GM18909 (cell line): Measurements from ENCODE around the gene NSUN4.

ENCODE experiments used
- ATAC-seq: cut with Tn5 transposase; IDR thresholded peaks from one replicate; pipeline ENCODE4 v1.9.1; 2021; ENCODE audit warnings: mild to moderate bottlenecking; ENCODE audit not compliant: unreplicated experiment, poor library complexity

The NSUN4 gene

GRCh38 chr1:46403916-46404315 is 63.3 kb downstream of the NSUN4 start:
- no peak for ATAC-seq

DNA sequence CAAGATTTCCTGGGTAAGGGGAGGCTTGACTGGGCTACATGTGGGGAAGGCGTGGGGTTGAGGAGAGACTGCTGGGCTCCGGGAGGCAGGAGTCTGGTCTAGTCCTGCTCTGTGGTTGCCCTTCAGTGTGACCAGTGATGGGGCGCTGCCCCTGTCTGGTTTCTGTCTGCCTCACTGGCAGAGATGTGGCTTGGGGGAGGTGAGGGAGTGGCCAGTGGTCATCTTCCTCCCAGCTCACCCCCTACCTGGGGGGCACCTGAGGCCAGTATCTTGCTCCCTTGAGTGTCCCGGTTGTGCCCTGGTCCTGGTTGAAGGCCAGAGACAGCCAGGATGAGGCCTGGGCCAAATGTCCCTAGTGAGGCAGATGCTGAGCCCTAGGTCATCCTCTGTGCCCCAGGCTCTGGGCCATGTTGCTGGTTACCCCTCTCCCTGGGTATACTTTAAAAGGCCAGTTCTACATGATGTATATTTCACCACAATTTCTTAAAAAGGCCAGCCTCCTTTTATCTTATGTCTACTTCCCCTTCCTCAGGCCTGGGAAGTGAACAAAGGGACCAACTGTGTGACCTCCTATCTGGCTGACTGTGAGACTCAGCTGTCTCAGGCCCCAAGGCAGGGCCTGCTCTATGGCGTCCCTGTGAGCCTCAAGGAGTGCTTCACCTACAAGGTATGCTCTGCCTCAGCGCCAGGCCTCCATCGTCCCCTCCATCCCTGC is 64.0 kb downstream of the NSUN4 start:
- ATAC-seq = no peak

GRCh38 chr1:46405197-46405555 is 64.6 kb downstream of the NSUN4 start:
- no peak for ATAC-seq

DNA sequence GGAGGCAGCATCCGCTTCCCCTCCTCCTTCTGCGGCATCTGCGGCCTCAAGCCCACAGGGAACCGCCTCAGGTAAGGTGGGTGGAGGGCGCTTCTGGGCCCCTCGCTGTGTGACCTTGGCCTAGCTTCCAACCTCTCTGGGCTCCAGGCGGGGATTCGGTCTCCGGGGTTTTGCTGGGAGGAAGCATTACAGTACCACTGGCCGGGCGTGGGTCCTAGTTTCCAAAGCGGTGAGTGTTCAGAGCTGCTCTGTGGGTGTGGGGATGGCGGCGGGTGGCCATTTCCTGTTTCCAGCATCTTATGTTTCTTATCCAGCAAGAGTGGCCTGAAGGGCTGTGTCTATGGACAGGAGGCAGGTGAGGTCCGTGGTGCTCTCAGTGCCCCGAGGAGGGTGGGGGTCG is 65.1 kb downstream of the NSUN4 start:
- no peak for ATAC-seq

DNA sequence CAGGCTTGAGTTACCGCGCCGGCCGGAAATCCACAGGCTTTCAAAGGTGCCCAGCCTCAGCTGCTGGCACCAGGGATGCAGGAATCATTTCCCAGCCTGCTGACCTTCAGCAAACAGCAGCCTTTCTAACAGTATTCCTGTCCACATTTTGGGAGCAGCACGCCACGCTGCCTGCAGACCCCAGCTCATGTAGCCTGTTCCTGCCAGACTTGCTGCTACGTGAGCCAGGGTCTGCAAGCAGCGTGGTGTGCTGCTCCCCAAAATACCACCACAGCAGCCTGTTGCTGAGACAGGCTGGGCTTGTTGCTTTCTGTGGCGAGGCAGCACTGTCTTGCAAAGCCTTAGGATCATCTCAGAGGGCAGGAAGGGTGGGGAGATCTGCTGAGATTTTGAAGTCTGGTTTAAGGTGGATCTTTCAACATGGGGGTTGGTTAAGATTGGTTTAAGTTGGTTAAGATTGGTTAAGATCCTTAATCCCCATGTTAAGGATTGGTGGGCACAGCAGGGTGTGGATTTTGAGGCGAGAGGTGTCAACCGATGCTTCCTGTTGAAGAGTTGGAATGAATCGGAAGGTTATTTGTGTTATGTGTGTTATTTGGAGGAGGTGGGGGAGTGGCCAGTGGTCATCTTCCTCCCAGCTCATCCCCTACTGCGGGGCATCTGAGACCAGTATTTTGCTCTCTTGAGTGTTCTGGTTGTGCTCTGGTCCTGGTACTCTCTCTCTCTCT is 66.4 kb downstream of the NSUN4 start:
- no peak for ATAC-seq

GRCh38 chr1:46407636-46408035 is 67.0 kb downstream of the NSUN4 start:
- ATAC-seq = no peak

- no peak for ATAC-seq
Measured at GRCh38 chr1:46408356-46409062, 67.9 kb downstream of the NSUN4 start.

DNA sequence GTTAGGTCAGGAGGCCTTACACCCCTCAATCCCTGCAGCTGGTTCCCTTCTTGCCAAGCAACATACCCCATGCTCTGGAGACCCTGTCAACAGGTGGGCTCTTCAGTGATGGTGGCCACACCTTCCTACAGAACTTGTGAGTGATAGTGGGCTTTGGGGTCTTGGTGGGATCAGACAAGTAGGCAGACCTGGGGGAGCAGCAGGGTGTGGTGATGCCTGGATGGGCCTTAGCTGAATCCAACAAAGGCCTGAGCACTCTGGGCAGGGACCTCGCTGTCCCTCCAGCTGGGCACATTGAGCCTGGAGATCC is 68.4 kb downstream of the NSUN4 start:
- no peak for ATAC-seq

GRCh38 chr1:46410156-46411009 is 69.8 kb downstream of the NSUN4 start:
- ATAC-seq = no peak

DNA sequence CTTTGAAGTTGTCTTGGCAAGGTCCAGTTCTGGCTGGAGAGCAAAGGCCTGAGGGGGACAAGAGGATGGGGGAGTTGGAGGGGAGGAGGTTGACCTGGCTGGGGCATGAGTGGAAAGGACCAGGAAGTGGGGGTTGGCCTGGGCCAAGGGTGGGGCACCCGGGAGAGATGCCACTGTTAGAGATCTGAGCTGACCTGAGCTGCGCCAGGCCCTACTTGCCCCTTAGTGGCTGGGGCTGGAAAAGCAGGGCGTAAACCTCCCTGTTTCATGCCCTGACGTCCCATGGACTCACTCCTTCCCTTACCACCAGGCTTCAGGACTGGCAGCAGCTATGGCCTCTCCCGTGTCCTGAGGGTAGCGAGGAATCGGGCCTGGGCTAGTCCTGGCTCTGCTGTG is 70.4 kb downstream of the NSUN4 start:
- ATAC-seq = no peak
